SK-N-SH (cell line): ENCODE data around the gene CASKIN1. TPM values are rescaled to one million over a fixed set of nuclear protein-coding genes. Genes with fewer than 3 reads are reported as not detected.

Source experiments
- CTCF ChIA-PET: fragments of 300-600, 350-600 bp; formaldehyde crosslinking; extraction: SDS; loops from one replicate; lab custom pipeline; 2021; lab: Yijun Ruan, JAX
- POLR2A ChIA-PET: fragments of 350-600 bp; sonication (Branson Sonifier 250); formaldehyde crosslinking; extraction: SDS; loops from one replicate; lab custom pipeline; 2020; ENCODE audit warnings: antibody characterized with exemption, inconsistent platforms; lab: Yijun Ruan, JAX
- DNase-seq: peaks from one replicate; pipeline ENCODE4 v3.0.0; 2012
- H2AFZ ChIP-seq: fragments of 200-600 bp; sonication (generic); 2 replicates; pipeline ENCODE4 v1.8.1; 2016; ENCODE audit warnings: antibody characterized with exemption, mild to moderate bottlenecking, low read depth
- H3F3A ChIP-seq: fragments of 200-600 bp; sonication (generic); replicated peaks from 2 replicates; pipeline ENCODE3; 2016; ENCODE audit warnings: antibody characterized with exemption, mild to moderate bottlenecking; ENCODE audit not compliant: insufficient read depth
- H3K27ac ChIP-seq, 2 experiments: fragments of 200-500 bp in 1 of 2; fragments of 200-600 bp in 1 of 2; sonication (Bioruptor generic) in 1 of 2; sonication (generic), shearing (Covaris generic) in 1 of 2; 2 replicates each; pipeline versions ENCODE4 v1.5.1 to v1.6.1; 2014 to 2016; ENCODE audit warnings: low read depth in 2 of 2, inconsistent platforms in 1 of 2, low read length in 1 of 2, mild to moderate bottlenecking in 1 of 2, mixed read lengths in 1 of 2
- H3K27me3 ChIP-seq: fragments of 200-600 bp; sonication (generic), shearing (Covaris generic); 2 replicates; pipeline ENCODE4 v1.6.1; 2016; ENCODE audit warnings: mixed run types; ENCODE audit not compliant: insufficient read depth
- H3K36me3 ChIP-seq, 2 experiments: fragments of 200-500 bp in 1 of 2; fragments of 200-600 bp in 1 of 2; sonication (Bioruptor generic) in 1 of 2; sonication (generic) in 1 of 2; replicated peaks in 1 of 2; 2 replicates each; pipeline versions ENCODE3 to v1.5.1; 2014 to 2016; ENCODE audit warnings: low read length in 1 of 2, mild to moderate bottlenecking in 1 of 2; ENCODE audit not compliant: insufficient read depth in 2 of 2, control insufficient read depth in 1 of 2
- H3K4me1 ChIP-seq, 2 experiments: fragments of 200-500 bp in 1 of 2; fragments of 200-600 bp in 1 of 2; sonication (Bioruptor generic) in 1 of 2; sonication (generic), shearing (Covaris generic) in 1 of 2; 2 replicates each; pipeline versions ENCODE4 v1.5.1 to v1.6.1; 2014 to 2016; ENCODE audit warnings: low read depth in 1 of 2, low read length in 1 of 2, mixed run types in 1 of 2; ENCODE audit not compliant: insufficient read depth in 2 of 2, control insufficient read depth in 1 of 2
- H3K4me2 ChIP-seq: fragments of 200-600 bp; sonication (generic), shearing (Covaris generic); 2 replicates; pipeline ENCODE4 v1.6.1; 2017; ENCODE audit warnings: mixed run types
- H3K4me3 ChIP-seq, 2 experiments: fragments of 200-500 bp in 1 of 2; fragments of 200-600 bp in 1 of 2; sonication (Bioruptor generic) in 1 of 2; sonication (generic), shearing (Covaris generic) in 1 of 2; 2 replicates each; pipeline versions ENCODE4 v1.5.1 to v1.8.1; 2014 to 2016; ENCODE audit warnings: low read depth in 2 of 2, inconsistent platforms in 1 of 2, low read length in 1 of 2, mild to moderate bottlenecking in 1 of 2, mixed read lengths in 1 of 2, moderate library complexity in 1 of 2
- H3K79me2 ChIP-seq: fragments of 200-600 bp; sonication (generic); 2 replicates; pipeline ENCODE4 v1.8.1; 2017; ENCODE audit warnings: mild to moderate bottlenecking; ENCODE audit not compliant: insufficient read depth
- H3K9ac ChIP-seq: fragments of 200-600 bp; sonication (generic); 2 replicates; pipeline ENCODE4 v1.6.1; 2017; ENCODE audit warnings: mixed run types
- H3K9me2 ChIP-seq: fragments of 200-600 bp; sonication (generic); 2 replicates; pipeline ENCODE4 v1.6.1; 2017; ENCODE audit warnings: mixed run types
- H3K9me3 ChIP-seq: fragments of 200-600 bp; sonication (generic); 2 replicates; pipeline ENCODE4 v1.6.1; 2017; ENCODE audit warnings: mixed run types, mild to moderate bottlenecking, moderate library complexity
- H4K20me1 ChIP-seq: fragments of 200-600 bp; sonication (generic); 2 replicates; pipeline ENCODE4 v1.6.1; 2017; ENCODE audit warnings: mild to moderate bottlenecking, mixed run types; ENCODE audit not compliant: insufficient read depth
- CHD2 ChIP-seq: fragments of 150-350 bp; IDR thresholded peaks from 2 replicates; pipeline ENCODE4 v1.6.1; 2018; ENCODE audit warnings: low read length; ENCODE audit not compliant: partially characterized antibody
- ELF1 ChIP-seq: IDR thresholded peaks from 2 replicates; pipeline ENCODE4 v1.4.0; 2012
- EZH2phosphoT487 ChIP-seq: fragments of 200-600 bp; sonication (generic); IDR thresholded peaks from 2 replicates; pipeline ENCODE4 v1.6.1; 2017; ENCODE audit warnings: low read depth, mixed run types, mild to moderate bottlenecking, antibody characterized with exemption, moderate library complexity, borderline replicate concordance
- FOSL2 ChIP-seq: IDR thresholded peaks from 2 replicates; pipeline ENCODE4 v1.4.0; 2012; ENCODE audit warnings: low read depth, mild to moderate bottlenecking, moderate library complexity, borderline replicate concordance
- FOXJ3 ChIP-seq: sonication (generic); formaldehyde crosslinking; IDR thresholded peaks from 2 replicates; pipeline ENCODE4 v1.5.1; 2020; ENCODE audit warnings: mild to moderate bottlenecking, missing genetic modification reagents
- FOXM1 ChIP-seq: IDR thresholded peaks from 2 replicates; pipeline ENCODE4 v1.4.0; 2012; ENCODE audit warnings: low read depth, mild to moderate bottlenecking
- MXI1 ChIP-seq: IDR thresholded peaks from 2 replicates; pipeline ENCODE4 v1.6.1; 2012; ENCODE audit warnings: mild to moderate bottlenecking, low read depth, low read length, improper control_type of control experiment
- NRF1 ChIP-seq: IDR thresholded peaks from 2 replicates; pipeline ENCODE4 v1.6.1; 2012; ENCODE audit warnings: low read depth, mild to moderate bottlenecking, low read length
- POLR2AphosphoS5 ChIP-seq: IDR thresholded peaks from 2 replicates; pipeline ENCODE4 v1.6.1; 2012; ENCODE audit warnings: low read depth, low read length
- RAD21 ChIP-seq: IDR thresholded peaks from 2 replicates; pipeline ENCODE4 v1.6.1; 2012; ENCODE audit warnings: mild to moderate bottlenecking, low read length
- RCOR1 ChIP-seq: fragments of 150-350 bp; IDR thresholded peaks from 2 replicates; pipeline ENCODE4 v1.6.1; 2017; ENCODE audit warnings: antibody characterized with exemption, low read length
- RFX5 ChIP-seq: IDR thresholded peaks from 2 replicates; pipeline ENCODE4 v1.6.1; 2012; ENCODE audit warnings: mild to moderate bottlenecking, improper control_type of control experiment, low read length
- RXRA ChIP-seq: IDR thresholded peaks from 2 replicates; pipeline ENCODE4 v1.4.0; 2012; ENCODE audit warnings: low read depth, mild to moderate bottlenecking, borderline replicate concordance
- SMC3 ChIP-seq: IDR thresholded peaks from 2 replicates; pipeline ENCODE4 v1.6.1; 2012; ENCODE audit warnings: low read depth, low read length, improper control_type of control experiment
- TAF1 ChIP-seq: IDR thresholded peaks from 2 replicates; pipeline ENCODE4 v1.6.1; 2012; ENCODE audit warnings: low read depth, mild to moderate bottlenecking, low read length, moderate library complexity, borderline replicate concordance
- TCF12 ChIP-seq: IDR thresholded peaks from 2 replicates; pipeline ENCODE4 v1.4.0; 2012
- TEAD4 ChIP-seq: IDR thresholded peaks from 2 replicates; pipeline ENCODE4 v1.4.0; 2012; ENCODE audit warnings: mild to moderate bottlenecking, borderline replicate concordance; ENCODE audit not compliant: insufficient read depth
- YY1 ChIP-seq: IDR thresholded peaks from 2 replicates; pipeline ENCODE4 v1.4.0; 2012; ENCODE audit warnings: low read depth, mild to moderate bottlenecking
- WGBS: methylation state at CpG from one replicate; pipeline ENCODE4 v1.1.6; 2017; ENCODE audit warnings: low lambda C conversion rate; 5-methylcytosine and 5-hydroxymethylcytosine counted together
- polyA plus RNA-seq, 3 experiments: library from polyadenylated mRNA; depleted of rRNA; stranded (reverse); fragments of >200 nt; gene quantifications; 2 replicates each; pipeline ENCODE4 v1.2.3, GENCODE V29; 2012
- TF ChIP-seq, protein P1 (sequence below): fragments of 200-600 bp; sonication (generic); IDR thresholded peaks from 2 replicates; pipeline ENCODE4 v1.6.1; 2017; ENCODE audit warnings: antibody characterized with exemption, mild to moderate bottlenecking, moderate library complexity
- TF ChIP-seq, protein P2 (sequence below): IDR thresholded peaks from 2 replicates; pipeline ENCODE4 v1.4.0; 2012; ENCODE audit warnings: low read depth, borderline replicate concordance
- TF ChIP-seq, protein P3 (sequence below): IDR thresholded peaks from 2 replicates; pipeline ENCODE4 v1.4.0; 2012; ENCODE audit warnings: low read depth
- TF ChIP-seq, protein P4 (sequence below): IDR thresholded peaks from 2 replicates; pipeline ENCODE4; 2012
- TF ChIP-seq, protein P5 (sequence below): IDR thresholded peaks from 2 replicates; pipeline ENCODE4 v1.6.1; 2012; ENCODE audit warnings: mild to moderate bottlenecking, low read depth, low read length, moderate library complexity

The CASKIN1 gene
- polyA plus RNA-seq, 1 of the 3 experiments (the other 2 are of a cell fraction) = 1.7 TPM

DNA sequence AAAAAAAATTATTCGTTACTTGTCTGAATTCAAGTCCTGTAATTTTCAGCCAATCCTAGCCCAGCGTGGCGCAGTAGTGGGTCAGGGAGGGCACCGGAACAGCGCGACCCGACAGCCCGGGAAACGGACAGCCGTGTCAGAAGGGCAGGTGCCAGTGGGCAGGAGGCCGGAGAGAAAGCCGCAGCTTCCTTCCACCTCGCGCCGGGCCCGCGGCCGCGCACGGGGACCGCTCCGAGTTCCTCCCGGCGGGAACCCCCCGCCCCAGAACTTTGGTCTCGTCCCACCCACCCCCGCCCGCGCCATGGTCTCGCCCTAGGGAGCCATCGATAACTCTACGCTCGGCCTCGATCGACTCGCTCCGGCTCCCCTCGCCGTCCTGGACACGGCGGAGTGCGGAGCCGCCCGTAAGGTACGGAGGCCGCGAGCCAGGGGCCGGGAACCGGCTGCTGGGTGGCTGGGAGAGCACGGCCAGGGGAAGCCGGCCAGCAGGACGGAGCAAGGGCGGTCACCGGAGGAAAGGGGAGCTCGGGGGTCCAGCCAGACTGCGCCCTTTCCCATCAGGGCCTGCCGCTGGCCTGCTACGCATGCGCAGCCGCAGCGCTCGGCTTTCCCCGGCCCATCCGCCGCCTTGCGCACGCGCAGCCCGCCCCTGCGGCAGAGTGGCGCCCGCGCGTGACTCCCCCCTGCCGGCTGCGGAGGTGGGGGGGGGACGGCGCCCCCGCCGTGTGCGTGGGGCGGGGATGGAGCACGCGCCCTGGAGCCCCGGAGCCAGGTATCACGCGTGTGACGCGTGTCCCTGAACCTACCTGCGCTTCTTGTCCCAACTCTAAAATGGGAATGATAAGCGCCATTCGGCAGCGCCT lies 8.9 kb upstream of the CASKIN1 start, which contains the start of gene MLST8:
Gene MLST8, plus strand, starts transcription at position 351 of the 863 bp plus-strand sequence. CDS start 632 bp downstream, outside the sequence.
- Histone ChIP-seq H3K9me2 (no peaks in the 10 kb centered on the region), H3K27me3 (no peaks in the 10 kb centered on the region), H3K4me3 (peak within 1 kb of the TSS; percentile 75 to 76), H3F3A (peaks cover 6% of the 10 kb centered on the region), H3K9me3 (no peaks in the 10 kb centered on the region), H3K4me1 (peaks cover 0 to 19% of the 10 kb centered on the region in 2 experiments; a peak in 2 of 4 replicates), H3K27ac (peak within 1 kb of the TSS; percentile 84 to 97), H3K36me3 (peaks cover 0 to 28% of the 10 kb centered on the region in 2 experiments), H3K79me2 (peaks cover 16% of the 10 kb centered on the region; the same call in 1 of the 2 replicates), H2AFZ (peak within 1 kb of the TSS; percentile 98), H3K9ac (peak within 1 kb of the TSS; percentile 94), H4K20me1 (no peaks in the 10 kb centered on the region), H3K4me2 (peak within 1 kb of the TSS; percentile 85)
- ChIA-PET CTCF (interaction anchor here (0.6 to 4.9 kb wide), 8 partner anchors 11 to 1569 kb away, joined by 3 to 19 read pairs (median 3); partner anchors contain the start of genes ECI1 and METTL26), POLR2A (interaction anchor here (1.1 to 1.7 kb wide), 3 partner anchors 9 to 57 kb away, joined by 3 to 8 read pairs (median 5); partner anchors contain the start of genes CASKIN1 and RAB26)
- WGBS = 6% methylated on average over 14 of the region's 93 CpGs
- DNase-seq = peak; percentile 99
- TF ChIP-seq NRF1 (peak; percentile 100), FOXJ3 (no peak), CHD2 (peak; percentile 37), EZH2phosphoT487 (no peak), RXRA (no peak), FOXM1 (no peak), MXI1 (peak; percentile 87), SMC3 (no peak), YY1 (peak; percentile 79), RAD21 (no peak), RCOR1 (no peak), FOSL2 (no peak), RFX5 (no peak), TEAD4 (no peak), TAF1 (peak; percentile 90), POLR2AphosphoS5 (peak; percentile 89), ELF1 (no peak), TCF12 (no peak; the same call in 1 of the 2 replicates)
- TF ChIP-seq, protein P1, sequence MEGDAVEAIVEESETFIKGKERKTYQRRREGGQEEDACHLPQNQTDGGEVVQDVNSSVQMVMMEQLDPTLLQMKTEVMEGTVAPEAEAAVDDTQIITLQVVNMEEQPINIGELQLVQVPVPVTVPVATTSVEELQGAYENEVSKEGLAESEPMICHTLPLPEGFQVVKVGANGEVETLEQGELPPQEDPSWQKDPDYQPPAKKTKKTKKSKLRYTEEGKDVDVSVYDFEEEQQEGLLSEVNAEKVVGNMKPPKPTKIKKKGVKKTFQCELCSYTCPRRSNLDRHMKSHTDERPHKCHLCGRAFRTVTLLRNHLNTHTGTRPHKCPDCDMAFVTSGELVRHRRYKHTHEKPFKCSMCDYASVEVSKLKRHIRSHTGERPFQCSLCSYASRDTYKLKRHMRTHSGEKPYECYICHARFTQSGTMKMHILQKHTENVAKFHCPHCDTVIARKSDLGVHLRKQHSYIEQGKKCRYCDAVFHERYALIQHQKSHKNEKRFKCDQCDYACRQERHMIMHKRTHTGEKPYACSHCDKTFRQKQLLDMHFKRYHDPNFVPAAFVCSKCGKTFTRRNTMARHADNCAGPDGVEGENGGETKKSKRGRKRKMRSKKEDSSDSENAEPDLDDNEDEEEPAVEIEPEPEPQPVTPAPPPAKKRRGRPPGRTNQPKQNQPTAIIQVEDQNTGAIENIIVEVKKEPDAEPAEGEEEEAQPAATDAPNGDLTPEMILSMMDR = peak; percentile 39
- TF ChIP-seq, protein P2, sequence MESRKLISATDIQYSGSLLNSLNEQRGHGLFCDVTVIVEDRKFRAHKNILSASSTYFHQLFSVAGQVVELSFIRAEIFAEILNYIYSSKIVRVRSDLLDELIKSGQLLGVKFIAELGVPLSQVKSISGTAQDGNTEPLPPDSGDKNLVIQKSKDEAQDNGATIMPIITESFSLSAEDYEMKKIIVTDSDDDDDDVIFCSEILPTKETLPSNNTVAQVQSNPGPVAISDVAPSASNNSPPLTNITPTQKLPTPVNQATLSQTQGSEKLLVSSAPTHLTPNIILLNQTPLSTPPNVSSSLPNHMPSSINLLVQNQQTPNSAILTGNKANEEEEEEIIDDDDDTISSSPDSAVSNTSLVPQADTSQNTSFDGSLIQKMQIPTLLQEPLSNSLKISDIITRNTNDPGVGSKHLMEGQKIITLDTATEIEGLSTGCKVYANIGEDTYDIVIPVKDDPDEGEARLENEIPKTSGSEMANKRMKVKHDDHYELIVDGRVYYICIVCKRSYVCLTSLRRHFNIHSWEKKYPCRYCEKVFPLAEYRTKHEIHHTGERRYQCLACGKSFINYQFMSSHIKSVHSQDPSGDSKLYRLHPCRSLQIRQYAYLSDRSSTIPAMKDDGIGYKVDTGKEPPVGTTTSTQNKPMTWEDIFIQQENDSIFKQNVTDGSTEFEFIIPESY = no peak
- TF ChIP-seq, protein P3, sequence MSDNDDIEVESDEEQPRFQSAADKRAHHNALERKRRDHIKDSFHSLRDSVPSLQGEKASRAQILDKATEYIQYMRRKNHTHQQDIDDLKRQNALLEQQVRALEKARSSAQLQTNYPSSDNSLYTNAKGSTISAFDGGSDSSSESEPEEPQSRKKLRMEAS = no peak; the same call in none of the 2 replicates
- TF ChIP-seq, protein P4, sequence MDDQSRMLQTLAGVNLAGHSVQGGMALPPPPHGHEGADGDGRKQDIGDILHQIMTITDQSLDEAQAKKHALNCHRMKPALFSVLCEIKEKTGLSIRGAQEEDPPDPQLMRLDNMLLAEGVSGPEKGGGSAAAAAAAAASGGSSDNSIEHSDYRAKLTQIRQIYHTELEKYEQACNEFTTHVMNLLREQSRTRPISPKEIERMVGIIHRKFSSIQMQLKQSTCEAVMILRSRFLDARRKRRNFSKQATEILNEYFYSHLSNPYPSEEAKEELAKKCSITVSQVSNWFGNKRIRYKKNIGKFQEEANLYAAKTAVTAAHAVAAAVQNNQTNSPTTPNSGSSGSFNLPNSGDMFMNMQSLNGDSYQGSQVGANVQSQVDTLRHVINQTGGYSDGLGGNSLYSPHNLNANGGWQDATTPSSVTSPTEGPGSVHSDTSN = 0 out of 2 replicates have a peak, but pooled peaks have one; percentile 10
- TF ChIP-seq, protein P5, sequence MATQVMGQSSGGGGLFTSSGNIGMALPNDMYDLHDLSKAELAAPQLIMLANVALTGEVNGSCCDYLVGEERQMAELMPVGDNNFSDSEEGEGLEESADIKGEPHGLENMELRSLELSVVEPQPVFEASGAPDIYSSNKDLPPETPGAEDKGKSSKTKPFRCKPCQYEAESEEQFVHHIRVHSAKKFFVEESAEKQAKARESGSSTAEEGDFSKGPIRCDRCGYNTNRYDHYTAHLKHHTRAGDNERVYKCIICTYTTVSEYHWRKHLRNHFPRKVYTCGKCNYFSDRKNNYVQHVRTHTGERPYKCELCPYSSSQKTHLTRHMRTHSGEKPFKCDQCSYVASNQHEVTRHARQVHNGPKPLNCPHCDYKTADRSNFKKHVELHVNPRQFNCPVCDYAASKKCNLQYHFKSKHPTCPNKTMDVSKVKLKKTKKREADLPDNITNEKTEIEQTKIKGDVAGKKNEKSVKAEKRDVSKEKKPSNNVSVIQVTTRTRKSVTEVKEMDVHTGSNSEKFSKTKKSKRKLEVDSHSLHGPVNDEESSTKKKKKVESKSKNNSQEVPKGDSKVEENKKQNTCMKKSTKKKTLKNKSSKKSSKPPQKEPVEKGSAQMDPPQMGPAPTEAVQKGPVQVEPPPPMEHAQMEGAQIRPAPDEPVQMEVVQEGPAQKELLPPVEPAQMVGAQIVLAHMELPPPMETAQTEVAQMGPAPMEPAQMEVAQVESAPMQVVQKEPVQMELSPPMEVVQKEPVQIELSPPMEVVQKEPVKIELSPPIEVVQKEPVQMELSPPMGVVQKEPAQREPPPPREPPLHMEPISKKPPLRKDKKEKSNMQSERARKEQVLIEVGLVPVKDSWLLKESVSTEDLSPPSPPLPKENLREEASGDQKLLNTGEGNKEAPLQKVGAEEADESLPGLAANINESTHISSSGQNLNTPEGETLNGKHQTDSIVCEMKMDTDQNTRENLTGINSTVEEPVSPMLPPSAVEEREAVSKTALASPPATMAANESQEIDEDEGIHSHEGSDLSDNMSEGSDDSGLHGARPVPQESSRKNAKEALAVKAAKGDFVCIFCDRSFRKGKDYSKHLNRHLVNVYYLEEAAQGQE = peak; percentile 0; the same call in 1 of the 2 replicates
